BLaER1 (cell line): ENCODE results near the gene COL18A1.

Experiments used
- H3K27ac ChIP-seq: shearing (Covaris generic); formaldehyde crosslinking; 2 replicates; pipeline ENCODE4 v1.8.1; 2022
- H3K27me3 ChIP-seq: shearing (Covaris generic); formaldehyde crosslinking; 2 replicates; pipeline ENCODE4 v1.8.1; 2022
- H3K36me3 ChIP-seq: shearing (Covaris generic); formaldehyde crosslinking; 2 replicates; pipeline ENCODE4 v1.8.1; 2022
- H3K4me1 ChIP-seq: shearing (Covaris generic); formaldehyde crosslinking; 2 replicates; pipeline ENCODE4 v1.8.1; 2022
- H3K4me2 ChIP-seq: shearing (Covaris generic); formaldehyde crosslinking; 2 replicates; pipeline ENCODE4 v1.8.1; 2022
- H3K4me3 ChIP-seq: shearing (Covaris generic); formaldehyde crosslinking; 2 replicates; pipeline ENCODE4 v1.8.1; 2022
- H3K9ac ChIP-seq: shearing (Covaris generic); formaldehyde crosslinking; 2 replicates; pipeline ENCODE4 v1.8.1; 2022
- H3K9me3 ChIP-seq: shearing (Covaris generic); formaldehyde crosslinking; 2 replicates; pipeline ENCODE4 v1.8.1; 2022
- H4K20me1 ChIP-seq: shearing (Covaris generic); formaldehyde crosslinking; 2 replicates; pipeline ENCODE4 v1.8.1; 2022
- Cebpa-rat ChIP-seq: shearing (Covaris generic); IDR thresholded peaks from 2 replicates; pipeline ENCODE4 v1.8.1; 2022

The COL18A1 gene

GRCh38 chr21:45381865-45382696, 22.9 kb upstream of the COL18A1 start:
- no peak for TF ChIP-seq Cebpa-rat
- H3K36me3 ChIP-seq, result no peaks in the 10 kb centered on the region
- no peaks in the 10 kb centered on the region for H4K20me1 ChIP-seq
- H3K4me1 ChIP-seq, result peaks cover 27% of the 10 kb centered on the region
- H3K4me2 ChIP-seq, result no peak overlapping the region
- no peak overlapping the region for H3K9ac ChIP-seq
- peaks cover 6% of the 10 kb centered on the region; the same call in 1 of the 2 replicates for H3K9me3 ChIP-seq
- H3K27ac ChIP-seq, result no peak overlapping the region
- no peak overlapping the region for H3K4me3 ChIP-seq
- peaks cover 19% of the 10 kb centered on the region; the same call in 1 of the 2 replicates for H3K27me3 ChIP-seq

DNA sequence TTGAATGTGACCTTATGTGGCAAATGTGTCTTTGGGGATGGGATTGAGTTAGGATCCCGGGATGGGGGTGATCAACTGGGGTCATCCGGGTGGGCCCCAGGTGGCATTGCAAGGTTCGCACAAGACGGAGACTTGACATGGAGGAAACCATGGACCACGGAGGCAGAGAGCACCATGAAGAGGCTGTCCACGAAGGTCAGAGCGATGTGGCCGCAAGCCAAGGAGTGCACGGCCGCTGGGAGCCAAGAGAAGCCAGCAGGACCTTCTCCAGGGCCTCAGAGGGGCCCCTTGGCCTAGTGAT, 22.3 kb upstream of the COL18A1 start:
- peaks cover 32% of the 10 kb centered on the region for H3K4me1 ChIP-seq
- no peak overlapping the region for H3K27ac ChIP-seq
- no peak overlapping the region for H3K9ac ChIP-seq
- no peaks in the 10 kb centered on the region for H4K20me1 ChIP-seq
- no peak for TF ChIP-seq Cebpa-rat
- H3K36me3 ChIP-seq, result no peaks in the 10 kb centered on the region
- no peak overlapping the region for H3K4me3 ChIP-seq
- 0 out of 2 replicates have a peak, but pooled peaks cover under 1% of the 10 kb centered on the region for H3K9me3 ChIP-seq
- peaks cover 18% of the 10 kb centered on the region; the same call in 1 of the 2 replicates for H3K27me3 ChIP-seq
- H3K4me2 ChIP-seq, result peak overlapping the region; percentile 72; the same call in 1 of the 2 replicates

- Histone ChIP-seq H3K4me1 (peaks cover 38% of the 10 kb centered on the region), H3K4me2 (peak overlapping the region; percentile 72)
- no peak for TF ChIP-seq Cebpa-rat
Observed at GRCh38 chr21:45383111-45383614, 21.8 kb upstream of the COL18A1 start.

DNA sequence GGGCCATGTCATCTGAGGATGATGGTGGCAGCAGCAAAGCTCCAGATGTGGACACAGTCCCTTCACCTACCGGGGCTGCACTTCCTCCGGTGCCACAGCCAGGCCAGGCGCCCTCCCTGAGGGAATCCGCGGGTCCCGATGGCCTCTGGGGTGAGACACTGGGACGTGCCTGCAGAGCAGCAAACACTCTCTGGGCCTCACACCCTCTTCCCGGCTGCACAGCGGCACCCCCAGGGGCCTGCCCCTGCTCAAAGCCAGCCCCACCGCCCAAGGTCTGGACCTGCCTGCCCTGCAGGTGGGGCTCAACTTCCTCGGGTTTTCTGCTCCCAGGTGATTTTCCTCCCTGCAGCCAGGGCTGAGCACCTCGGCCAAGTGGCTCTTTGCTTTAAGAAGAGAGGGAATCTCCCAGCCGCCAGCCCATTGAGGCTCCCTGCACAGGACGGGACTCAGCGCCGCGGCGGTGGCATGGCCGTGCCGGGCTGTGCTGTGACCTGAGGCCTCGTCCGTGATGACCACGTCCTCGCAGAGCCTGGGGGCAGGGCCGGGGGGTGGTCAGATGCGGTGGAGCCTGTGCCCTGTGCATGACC, 21.3 kb upstream of the COL18A1 start:
- Histone ChIP-seq H3K36me3 (no peaks in the 10 kb centered on the region), H4K20me1 (no peaks in the 10 kb centered on the region), H3K4me3 (no peak overlapping the region), H3K9ac (no peak overlapping the region), H3K27ac (no peak overlapping the region), H3K9me3 (no peaks in the 10 kb centered on the region), H3K4me2 (peak overlapping the region; percentile 72), H3K27me3 (peaks cover 12% of the 10 kb centered on the region; the same call in 1 of the 2 replicates), H3K4me1 (peaks cover 38% of the 10 kb centered on the region)
- no peak for TF ChIP-seq Cebpa-rat

More at GRCh38 chr21:45383111-45383614, 21.8 kb upstream of the COL18A1 start:
- no peaks in the 10 kb centered on the region for H3K36me3 ChIP-seq
- no peaks in the 10 kb centered on the region for H4K20me1 ChIP-seq
- H3K9ac ChIP-seq, result no peak overlapping the region
- no peak overlapping the region for H3K27ac ChIP-seq
- peaks cover 13% of the 10 kb centered on the region; the same call in 1 of the 2 replicates for H3K27me3 ChIP-seq
- H3K9me3 ChIP-seq, result no peaks in the 10 kb centered on the region
- H3K4me3 ChIP-seq, result no peak overlapping the region

DNA sequence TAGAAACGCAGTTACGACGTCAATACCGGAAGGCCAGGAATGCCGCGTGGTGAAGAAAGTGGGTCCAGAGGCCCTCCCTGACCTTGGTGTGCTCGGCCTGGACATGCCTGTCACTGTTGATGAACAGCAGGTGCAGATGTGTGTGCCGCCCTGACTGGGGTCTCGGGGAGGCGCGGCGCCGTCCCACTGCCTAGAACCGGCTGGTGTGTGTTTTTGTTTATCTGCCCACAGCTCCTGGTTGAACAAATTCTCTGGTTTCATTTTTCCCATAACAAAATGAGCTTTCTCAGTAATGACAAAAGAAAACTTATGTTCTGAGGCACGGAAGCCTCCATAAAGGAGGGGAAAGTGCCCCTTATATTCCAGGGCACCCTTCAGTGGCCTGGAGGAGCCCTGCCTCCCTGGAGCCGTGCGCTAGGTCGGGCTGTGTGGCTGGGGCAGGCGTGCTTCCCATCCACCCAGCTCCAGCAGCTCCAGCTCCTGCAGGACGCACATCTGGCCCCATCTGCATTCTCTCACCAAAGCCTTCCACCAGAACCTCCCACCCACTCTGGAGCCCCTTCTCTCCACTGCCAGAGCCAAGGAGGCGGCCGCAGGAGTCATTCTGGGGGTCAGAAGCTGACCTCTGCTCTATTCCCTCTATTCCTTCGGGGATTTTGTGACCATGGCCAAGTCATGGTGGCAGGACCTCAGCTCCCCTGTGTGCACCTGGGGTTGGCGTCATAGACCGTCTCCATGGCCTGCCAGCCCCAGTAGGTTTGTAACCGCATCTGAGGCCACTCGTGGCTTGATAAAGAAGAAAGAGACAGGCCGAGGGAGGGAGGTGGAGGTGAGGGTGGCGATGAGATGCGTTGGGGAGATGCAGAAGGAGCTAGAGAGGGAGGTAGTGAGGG, 20.1 kb upstream of the COL18A1 start:
- Histone ChIP-seq H3K27me3 (peaks cover 12% of the 10 kb centered on the region; the same call in 1 of the 2 replicates), H3K36me3 (no peaks in the 10 kb centered on the region), H3K4me2 (no peak overlapping the region), H3K9ac (no peak overlapping the region), H3K9me3 (no peaks in the 10 kb centered on the region), H3K4me3 (no peak overlapping the region), H4K20me1 (no peaks in the 10 kb centered on the region), H3K27ac (no peak overlapping the region), H3K4me1 (peaks cover 38% of the 10 kb centered on the region)
- TF ChIP-seq Cebpa-rat, result no peak

DNA sequence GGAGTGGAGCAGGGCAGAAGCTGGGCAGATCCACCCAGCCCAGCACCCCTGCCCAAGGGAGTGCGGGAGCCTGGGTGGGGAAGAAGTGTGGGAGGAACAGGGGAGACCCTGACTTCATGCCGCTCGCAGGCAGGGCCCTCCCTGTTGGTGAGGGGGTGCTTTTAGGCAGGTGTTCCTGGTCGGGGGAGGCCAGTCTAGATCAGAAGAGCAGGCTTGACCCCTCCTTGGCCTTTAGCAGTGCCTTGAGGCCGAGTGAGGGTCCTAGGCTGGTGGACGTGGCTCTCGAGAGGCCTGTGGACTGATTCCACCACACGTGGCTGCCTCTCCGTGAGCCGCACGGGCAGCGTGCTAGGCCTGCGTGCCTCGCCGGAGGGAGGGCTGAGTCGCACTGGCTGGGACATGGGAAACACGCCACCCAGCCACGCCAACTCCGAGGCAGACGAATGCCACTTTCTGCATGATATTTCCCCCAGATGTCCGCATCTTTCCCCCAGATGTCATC, 19.4 kb upstream of the COL18A1 start:
- no peak overlapping the region for H3K4me2 ChIP-seq

DNA sequence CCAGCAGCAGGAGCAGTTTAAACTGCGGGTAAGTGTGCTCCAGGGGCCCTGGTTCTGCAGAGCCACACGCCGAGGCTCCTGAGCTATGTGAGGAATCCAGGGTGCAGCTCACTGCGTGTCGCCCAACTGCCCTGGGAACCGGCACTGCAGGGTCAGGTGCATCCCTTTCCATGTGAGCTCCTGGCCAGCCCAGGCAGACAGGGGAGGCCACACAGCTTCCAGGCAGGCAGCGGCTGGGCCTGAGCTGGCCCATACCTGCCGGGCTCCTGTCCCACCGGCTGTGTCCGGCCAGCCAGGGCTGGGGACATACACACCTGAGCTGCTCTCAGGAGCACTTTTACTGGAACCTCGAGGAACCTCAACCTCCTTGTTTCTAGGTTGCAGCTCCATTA, 18.6 kb upstream of the COL18A1 start:
- TF ChIP-seq Cebpa-rat, result no peak
- no peak overlapping the region for H3K27ac ChIP-seq
- H3K9me3 ChIP-seq, result no peaks in the 10 kb centered on the region
- H3K27me3 ChIP-seq, result peaks cover 15% of the 10 kb centered on the region
- peaks cover 38% of the 10 kb centered on the region for H3K4me1 ChIP-seq
- no peak overlapping the region for H3K4me3 ChIP-seq
- peak overlapping the region; percentile 71 for H3K4me2 ChIP-seq
- no peaks in the 10 kb centered on the region for H4K20me1 ChIP-seq
- no peaks in the 10 kb centered on the region for H3K36me3 ChIP-seq
- no peak overlapping the region for H3K9ac ChIP-seq

More for the DNA sequence above, 19.4 kb upstream of the COL18A1 start:
- H3K9me3 ChIP-seq, result no peaks in the 10 kb centered on the region
- H3K27ac ChIP-seq, result no peak overlapping the region
- no peaks in the 10 kb centered on the region for H3K36me3 ChIP-seq
- no peaks in the 10 kb centered on the region for H4K20me1 ChIP-seq
- H3K4me3 ChIP-seq, result no peak overlapping the region
- H3K4me1 ChIP-seq, result peaks cover 38% of the 10 kb centered on the region
- peaks cover 12% of the 10 kb centered on the region; the same call in 1 of the 2 replicates for H3K27me3 ChIP-seq
- no peak overlapping the region for H3K9ac ChIP-seq
- no peak for TF ChIP-seq Cebpa-rat

- TF ChIP-seq Cebpa-rat, result no peak
- no peak overlapping the region for H3K9ac ChIP-seq
Observed at GRCh38 chr21:45386728-45387371, 18.1 kb upstream of the COL18A1 start.

DNA sequence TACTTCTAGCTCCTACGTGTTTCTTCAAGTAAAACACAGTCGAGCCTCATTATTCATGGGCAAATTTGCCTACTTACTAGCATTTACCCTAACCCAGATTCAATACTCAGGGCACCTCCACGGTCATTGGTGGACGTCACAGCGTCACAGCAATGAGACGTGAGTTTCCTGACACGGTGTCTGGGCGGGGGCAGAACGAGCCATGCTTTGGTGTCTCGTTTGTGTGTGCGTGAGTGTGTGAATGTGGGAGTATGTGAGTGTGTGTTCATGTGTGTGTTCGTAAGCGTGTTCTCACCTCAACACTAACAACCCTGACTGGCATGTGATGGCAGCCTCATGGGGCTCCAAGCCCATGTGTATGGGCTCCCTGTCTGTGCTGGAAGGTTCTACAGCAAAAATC, 17.5 kb upstream of the COL18A1 start:
- no peaks in the 10 kb centered on the region for H3K36me3 ChIP-seq
- H3K4me2 ChIP-seq, result peak overlapping the region; percentile 71
- no peak overlapping the region for H3K4me3 ChIP-seq
- peaks cover 27% of the 10 kb centered on the region for H3K27me3 ChIP-seq
- H3K27ac ChIP-seq, result no peak overlapping the region
- H3K4me1 ChIP-seq, result peaks cover 38% of the 10 kb centered on the region
- H3K9me3 ChIP-seq, result no peaks in the 10 kb centered on the region
- H4K20me1 ChIP-seq, result no peaks in the 10 kb centered on the region
- no peak for TF ChIP-seq Cebpa-rat
- no peak overlapping the region for H3K9ac ChIP-seq

More at GRCh38 chr21:45386728-45387371, 18.1 kb upstream of the COL18A1 start:
- no peak overlapping the region for H3K27ac ChIP-seq
- H3K27me3 ChIP-seq, result peaks cover 20% of the 10 kb centered on the region
- H3K4me2 ChIP-seq, result peak overlapping the region; percentile 71
- H3K9me3 ChIP-seq, result no peaks in the 10 kb centered on the region
- H4K20me1 ChIP-seq, result no peaks in the 10 kb centered on the region
- peaks cover 38% of the 10 kb centered on the region for H3K4me1 ChIP-seq
- no peak overlapping the region for H3K4me3 ChIP-seq
- no peaks in the 10 kb centered on the region for H3K36me3 ChIP-seq
